SH-SY5Y (cell line): ENCODE results near the gene SH2D4B.

ENCODE experiments used
- GATA2 ChIP-seq: IDR thresholded peaks from 2 replicates; pipeline ENCODE4 v1.6.1; 2011; ENCODE audit warnings: mild to moderate bottlenecking, low read depth, low read length
- GATA3 ChIP-seq: IDR thresholded peaks from 2 replicates; pipeline ENCODE4 v1.6.1; 2011; ENCODE audit warnings: low read depth, mild to moderate bottlenecking, low read length, moderate library complexity

GRCh38 chr10:80608706-80609105, 71.0 kb downstream of the SH2D4B start:
- TF ChIP-seq GATA3 (no peak), GATA2 (no peak)
